ENCODE data around the gene GTPBP2.
"Not testable (repeated sequence)": the region's sequence is repeated elsewhere in the genome, so short reads cannot be mapped to it uniquely, and the experiment has no call there.

GTPBP2 gene, protein sequence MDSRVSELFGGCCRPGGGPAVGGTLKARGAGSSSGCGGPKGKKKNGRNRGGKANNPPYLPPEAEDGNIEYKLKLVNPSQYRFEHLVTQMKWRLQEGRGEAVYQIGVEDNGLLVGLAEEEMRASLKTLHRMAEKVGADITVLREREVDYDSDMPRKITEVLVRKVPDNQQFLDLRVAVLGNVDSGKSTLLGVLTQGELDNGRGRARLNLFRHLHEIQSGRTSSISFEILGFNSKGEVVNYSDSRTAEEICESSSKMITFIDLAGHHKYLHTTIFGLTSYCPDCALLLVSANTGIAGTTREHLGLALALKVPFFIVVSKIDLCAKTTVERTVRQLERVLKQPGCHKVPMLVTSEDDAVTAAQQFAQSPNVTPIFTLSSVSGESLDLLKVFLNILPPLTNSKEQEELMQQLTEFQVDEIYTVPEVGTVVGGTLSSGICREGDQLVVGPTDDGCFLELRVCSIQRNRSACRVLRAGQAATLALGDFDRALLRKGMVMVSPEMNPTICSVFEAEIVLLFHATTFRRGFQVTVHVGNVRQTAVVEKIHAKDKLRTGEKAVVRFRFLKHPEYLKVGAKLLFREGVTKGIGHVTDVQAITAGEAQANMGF

DNA sequence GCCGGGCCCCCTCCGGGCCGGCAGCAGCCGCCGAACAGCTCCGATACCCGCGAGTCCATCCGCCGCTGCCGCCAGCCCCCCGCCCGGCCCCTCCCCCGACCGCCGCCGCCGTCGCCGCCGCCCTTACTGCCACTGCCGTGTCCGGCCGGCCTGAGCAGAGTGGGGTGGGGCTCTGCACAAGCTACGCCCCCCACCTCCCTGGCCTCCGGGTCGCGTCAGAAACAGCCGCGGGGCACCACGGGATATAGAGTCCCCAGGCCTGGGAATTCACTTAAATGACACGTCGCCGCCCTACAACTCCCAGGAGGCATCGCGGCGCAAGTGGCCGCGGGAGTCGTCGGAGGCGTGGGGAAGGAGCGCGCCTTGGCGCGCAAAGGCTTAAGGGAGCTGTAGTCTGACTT is at the start of gene GTPBP2:
GTPBP2 (minus strand) TSS at position 161 of the 401 bp plus-strand sequence; CDS start at position 59, 102 bp downstream.
- DNase-seq, result peak; percentile 94

DNA sequence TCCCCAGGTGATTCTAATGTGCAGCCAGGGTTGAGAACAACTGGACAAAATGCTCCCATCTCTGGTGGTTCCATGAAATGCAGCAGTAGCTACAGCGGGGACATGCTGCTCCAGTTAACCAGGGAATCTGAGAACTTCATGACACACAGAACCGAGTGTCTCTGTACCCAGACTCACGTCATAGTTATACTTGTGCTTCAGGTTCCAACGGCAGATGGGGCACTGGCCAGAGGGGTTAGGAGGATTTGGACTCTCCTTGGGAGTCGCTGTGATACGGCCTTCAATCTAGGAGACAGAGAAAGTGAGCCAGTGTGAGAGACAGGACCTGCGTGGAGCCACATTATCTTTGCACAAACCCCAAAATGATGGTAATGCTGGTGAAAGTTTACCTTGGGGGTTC is 49.3 kb upstream of the GTPBP2 start:
- DNase-seq, result no peak

DNA sequence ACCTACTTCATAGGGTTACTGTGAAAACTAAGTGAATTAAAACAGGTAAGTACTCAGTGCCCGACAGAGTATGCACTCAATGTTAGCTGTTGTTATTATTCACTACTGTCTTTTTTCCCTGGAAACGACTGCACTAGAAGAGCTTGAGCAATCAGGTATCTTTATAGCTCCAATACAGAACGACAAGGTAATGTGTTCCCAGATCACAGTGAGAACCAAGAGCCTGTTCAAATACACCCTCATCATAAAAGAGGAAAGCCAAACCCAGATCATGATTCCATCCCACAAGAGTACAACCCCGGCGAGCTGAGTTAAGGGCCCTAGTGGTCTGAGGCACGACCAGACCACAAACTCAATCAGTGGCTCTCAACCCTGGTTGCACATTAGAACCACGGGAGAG is 48.7 kb upstream of the GTPBP2 start:
- no peak for DNase-seq

DNA sequence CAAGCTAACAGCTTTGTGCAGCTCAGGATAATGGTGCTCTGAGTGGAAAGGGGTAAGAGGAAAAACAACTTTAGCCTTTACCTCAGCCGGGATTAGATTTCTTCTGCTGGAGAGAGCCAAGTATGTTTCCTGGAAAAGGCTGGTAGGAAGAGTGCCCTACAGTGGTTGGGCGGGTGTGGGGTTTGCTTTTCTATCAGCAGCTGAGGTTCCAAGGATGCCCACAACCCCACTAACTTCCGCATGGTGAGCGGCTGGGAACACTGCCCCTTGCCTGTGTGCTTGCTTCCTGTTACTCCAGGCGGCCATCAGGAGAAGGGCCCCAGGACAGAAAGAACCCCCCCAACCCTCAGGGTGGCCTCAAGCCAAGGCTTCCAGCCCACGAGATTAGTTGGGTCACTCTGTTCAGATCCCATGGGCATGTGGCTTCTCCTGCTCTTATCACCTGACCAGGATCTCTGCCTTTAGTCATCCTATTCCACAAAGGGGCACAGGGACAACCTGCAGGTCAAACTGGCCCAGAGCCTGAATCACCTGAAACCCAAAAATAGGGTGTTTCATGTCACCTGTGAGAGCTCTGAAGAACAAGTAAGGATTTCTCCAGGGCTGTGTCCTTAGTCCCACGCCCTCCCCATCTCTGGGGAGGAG is 48.0 kb upstream of the GTPBP2 start:
- no peak for DNase-seq

DNA sequence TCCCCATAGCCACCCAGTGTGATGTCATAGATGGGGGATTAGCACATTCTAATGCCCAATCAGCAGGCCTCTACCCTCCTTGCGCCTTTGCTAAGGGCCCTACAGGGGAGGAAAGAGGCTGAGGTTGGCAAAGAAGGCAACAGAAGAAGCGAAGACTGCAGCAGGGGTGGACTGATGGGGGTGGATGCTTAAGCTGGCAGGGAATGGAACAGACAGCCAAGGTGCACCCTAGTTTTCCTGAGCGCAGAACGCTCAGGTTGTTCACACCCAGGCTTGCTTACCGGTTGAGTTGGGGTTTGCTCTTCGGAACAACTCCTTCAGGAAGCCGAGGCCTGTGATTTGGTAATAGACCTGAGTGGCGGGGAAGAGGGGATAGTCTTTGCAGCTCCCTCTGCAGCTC is 45.9 kb upstream of the GTPBP2 start:
- no peak for DNase-seq

DNA sequence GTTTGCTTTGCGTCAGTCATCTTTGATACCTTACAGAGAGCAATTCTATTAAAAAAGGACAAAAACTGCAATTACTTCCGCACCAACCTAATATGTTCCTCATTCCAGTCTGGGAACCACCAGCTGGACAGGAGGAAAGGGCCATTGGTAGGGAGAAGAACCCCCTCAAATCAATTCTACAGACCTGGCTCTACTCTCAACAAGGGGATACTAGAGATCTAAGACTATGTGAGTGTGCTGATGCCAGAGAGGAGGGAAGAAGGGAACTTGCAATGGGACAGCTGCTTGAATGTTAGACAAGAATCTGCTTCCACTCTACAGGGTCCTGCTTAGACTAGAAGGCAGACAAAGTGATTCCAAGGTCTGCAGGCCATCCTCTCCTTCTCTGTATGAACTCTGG is 45.2 kb upstream of the GTPBP2 start:
- DNase-seq, result no peak

DNA sequence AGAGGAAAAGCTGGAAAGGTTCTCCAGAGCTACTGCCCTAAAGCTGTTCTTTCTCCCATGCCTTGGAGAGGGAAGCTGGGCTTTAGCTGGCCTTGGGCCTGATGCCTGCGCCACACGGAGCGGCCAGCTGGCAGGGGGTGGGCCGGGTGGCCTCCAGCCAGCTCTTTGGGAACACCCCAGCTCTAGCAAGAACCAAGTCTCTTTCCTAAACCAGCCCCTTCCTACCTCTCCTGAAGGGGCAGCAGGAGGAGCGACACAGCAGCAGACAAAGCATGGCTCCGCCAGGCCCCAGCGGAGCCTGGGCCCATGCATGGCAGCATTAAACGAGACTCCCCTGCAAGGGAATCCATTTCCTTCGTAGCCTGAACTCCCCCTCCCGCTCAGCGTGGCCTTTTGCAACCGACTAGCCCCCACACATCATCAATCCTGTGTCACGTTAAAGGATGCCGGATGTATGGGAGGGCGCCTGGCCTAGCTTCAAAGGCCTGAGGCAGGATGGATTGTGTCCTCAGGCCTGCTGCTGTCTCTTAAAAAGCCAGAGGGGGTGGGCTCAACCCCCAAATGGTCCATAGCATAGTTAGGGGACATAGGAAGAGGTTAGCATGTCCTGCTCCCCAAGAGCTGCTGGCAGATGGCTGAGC is 44.5 kb upstream of the GTPBP2 start:
- peak; percentile 17 for DNase-seq

DNA sequence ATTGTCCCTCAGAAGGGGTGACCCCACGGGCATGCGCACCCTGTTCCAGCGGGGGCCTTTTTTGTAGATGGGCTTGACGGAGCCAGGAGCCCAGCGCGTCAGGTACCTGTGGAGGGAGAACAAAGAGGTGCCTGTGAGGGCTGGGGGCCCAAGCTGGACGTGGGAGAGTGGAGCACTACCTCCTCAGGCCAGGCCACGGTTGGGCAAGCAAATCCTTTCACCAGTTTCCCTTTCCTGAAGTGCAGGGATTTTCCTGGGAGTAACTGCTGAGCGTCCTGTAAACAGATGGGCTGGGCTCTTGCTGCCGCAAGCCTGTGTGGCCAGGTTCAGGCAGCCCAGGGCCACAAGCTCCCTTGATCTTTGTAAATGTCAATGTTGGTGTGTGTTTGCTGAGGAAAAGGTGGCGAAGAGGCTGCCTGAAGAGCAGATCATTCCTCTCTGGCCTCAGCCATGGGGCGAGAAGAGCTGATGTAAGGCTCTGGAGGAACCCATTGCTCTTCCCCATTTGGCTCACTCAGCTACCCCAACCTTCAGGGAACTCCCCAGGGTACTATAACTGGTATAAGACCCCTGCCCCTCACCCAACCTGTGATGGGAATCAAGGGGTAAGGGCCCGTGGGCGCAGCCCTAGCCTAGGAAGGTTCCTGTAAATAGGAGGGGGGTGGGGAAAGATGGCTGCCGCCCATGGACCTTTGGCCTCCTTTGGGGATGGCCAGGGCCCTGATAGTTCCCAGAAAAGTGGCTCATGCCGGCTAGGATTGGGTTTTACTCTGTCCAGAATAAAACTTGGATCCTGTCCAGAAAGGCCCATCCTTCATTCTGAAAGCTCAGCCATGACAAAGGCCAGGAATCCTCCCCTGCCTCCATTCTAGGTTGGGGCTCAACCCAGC is 43.0 kb upstream of the GTPBP2 start:
- no peak for DNase-seq

DNA sequence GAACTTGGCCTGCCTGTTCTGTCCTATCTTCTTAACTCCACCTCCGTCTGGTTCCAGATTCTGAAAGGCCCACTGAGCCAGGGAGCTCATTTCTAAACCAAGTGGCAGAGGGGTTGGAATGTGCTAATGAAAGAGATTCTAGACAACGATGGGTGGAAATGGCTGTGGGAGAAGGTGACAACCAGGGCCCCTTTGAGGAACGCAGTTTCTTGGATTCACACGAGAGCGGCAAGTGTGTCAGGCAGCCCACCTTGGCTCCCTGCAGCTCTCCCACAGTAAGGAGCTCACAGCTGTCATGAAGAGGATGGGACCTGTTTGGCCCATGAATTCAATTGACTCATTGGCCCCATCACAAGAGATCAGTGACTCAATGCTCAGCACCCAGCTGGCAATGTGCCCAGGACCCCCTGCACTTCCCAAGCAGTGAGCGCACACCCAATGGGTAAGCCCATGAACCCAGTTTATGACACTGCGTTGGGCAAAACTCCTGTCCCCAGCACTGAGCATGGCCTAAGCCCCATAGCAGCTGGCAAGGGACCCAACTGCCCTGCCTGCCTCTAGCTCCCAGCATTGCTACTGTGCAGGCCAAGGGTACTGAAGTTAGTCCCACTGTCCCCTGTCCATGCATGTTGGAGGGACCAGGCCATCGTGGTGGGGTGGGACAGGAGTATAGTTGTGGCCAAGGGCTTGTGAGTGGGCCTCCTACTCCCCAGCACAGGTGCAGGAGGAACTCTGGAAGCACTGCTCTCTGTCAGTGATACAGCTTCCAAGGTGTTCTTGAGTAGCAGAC is 42.1 kb upstream of the GTPBP2 start:
- DNase-seq, result no peak

DNA sequence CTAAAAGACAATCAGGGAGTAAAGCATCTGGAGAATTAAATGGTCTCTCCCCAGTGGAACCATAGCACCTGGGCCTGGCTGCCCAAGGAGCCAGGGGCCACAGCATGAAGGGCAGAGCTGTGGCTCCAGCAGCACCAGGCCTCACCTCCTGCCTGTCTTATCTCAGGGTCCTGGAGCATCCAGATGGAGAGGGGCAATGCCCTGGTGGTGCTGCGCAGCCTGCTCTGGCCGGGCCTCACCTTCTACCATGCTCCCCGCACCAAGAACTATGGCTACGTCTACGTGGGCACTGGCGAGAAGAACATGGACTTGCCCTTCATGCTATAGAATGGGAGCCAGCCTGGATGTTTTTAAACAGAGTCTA is 41.5 kb upstream of the GTPBP2 start:
- DNase-seq, result no peak

DNA sequence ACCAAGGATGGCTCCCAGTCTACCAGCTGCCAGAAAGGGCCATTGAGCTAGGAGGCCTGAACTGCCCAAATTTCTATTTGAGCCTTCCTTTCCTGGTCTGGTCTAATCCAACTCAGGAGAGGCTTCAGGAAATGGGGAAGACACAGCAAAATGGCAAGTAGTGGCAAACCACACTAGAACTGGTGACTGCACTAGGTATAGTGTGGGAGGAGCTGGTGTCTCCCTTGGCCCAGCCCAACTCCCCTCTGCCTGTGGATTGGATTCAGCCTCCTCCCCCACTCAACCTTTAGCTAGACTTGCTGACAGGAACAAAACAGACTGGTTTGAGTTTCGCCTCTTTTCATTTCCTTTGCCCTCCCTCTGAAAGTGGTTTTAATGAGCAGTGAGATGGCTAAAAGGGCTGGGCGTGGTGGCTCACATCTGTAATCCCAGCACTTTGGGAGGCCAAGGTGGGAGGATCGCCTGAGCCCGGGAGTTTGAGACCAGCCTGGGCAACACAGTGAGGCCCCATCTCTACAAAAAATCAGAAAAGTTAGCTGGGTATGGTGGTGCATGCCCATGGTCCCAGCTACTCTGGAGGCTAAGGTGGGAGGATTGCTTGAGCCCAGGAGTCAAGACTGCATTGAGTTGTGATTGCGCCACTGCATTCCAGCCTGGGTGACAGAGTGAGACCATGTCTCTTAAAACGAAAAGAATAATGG is 41.0 kb upstream of the GTPBP2 start:
- DNase-seq, result no peak

DNA sequence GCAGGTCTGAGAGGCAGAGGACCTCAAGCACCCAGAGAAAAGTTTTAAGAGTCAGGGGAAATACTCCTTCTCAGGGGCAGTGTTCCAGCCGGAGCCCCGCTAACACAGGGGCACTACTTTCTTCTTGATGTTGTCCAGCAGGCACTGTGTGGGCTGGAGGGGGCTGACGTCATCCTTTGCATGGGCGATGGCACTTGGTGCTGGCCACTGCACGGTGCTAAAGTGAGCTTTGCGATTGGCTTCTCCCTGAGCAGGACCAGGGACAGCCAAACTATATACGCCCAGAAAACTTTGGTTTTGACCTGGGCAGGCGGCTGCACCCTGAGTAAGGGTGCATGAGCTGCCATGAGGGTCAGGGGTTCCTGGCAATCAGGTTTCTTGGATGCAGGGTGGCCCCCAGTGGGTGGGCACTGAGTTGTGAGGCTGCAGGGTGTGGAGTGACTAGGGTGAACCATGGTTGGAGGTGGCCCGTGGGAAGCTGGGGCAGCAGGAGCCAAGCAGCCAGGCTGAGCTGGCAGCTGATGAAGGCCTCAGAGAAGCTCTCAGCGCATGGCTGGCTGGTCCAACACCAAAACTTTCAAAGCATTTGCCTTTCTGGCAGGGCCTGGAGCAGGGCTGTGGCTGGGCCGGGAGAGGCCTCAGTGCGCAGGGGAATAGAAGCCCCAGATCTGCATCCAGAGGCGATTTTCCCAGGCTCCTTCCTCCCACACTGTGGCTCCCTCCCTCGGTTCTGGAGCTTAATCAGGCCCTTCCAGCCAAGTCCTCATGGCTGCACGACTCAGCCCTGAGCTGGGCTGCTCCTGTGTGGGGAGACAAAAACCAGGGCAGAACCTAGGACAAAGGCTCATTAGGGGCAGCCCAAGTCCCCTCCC is 40.2 kb upstream of the GTPBP2 start:
- DNase-seq, result no peak

DNA sequence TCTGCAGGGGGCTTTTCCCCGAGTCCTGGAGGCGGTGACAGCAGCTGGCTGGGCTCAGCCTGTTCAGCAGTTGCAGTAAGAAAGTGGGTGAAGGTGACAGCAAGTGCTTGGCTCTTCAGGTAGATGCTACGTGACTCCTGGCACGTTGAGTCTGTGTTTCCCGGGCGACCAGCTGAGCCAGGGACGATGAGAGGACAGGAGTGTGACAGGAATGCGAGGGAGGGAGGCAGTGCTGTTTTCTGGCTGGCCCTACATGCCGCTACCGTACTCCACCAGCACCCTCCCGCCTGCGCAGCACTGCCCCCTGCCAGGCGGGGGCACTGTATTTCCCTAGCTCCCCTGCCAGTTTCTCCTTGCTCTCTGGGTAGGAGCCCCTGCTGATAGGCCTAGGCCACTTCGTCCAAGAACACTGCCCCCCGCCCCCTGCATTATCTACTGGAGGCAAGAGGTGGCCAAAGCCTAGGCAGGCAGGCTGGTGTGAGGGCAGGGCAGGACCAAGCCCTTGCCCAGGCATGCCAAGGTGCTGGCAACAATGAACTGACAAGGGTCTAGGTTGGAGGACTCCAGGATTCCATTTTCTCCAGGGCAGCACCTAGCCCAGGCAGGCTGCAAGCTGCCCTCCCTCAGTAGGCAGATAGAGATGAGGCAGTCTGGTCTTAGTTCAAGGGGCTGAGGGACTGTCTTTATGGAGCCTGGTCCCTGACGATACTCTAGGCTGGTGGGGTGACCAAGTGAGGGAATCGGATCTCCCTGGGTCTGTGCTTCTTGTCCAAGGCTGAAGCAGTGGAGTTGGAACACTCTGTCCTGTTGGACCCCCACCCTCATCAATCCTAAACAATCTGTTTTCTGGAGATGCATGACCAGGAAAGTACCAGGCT is 39.3 kb upstream of the GTPBP2 start:
- DNase-seq, result peak; percentile 29

DNA sequence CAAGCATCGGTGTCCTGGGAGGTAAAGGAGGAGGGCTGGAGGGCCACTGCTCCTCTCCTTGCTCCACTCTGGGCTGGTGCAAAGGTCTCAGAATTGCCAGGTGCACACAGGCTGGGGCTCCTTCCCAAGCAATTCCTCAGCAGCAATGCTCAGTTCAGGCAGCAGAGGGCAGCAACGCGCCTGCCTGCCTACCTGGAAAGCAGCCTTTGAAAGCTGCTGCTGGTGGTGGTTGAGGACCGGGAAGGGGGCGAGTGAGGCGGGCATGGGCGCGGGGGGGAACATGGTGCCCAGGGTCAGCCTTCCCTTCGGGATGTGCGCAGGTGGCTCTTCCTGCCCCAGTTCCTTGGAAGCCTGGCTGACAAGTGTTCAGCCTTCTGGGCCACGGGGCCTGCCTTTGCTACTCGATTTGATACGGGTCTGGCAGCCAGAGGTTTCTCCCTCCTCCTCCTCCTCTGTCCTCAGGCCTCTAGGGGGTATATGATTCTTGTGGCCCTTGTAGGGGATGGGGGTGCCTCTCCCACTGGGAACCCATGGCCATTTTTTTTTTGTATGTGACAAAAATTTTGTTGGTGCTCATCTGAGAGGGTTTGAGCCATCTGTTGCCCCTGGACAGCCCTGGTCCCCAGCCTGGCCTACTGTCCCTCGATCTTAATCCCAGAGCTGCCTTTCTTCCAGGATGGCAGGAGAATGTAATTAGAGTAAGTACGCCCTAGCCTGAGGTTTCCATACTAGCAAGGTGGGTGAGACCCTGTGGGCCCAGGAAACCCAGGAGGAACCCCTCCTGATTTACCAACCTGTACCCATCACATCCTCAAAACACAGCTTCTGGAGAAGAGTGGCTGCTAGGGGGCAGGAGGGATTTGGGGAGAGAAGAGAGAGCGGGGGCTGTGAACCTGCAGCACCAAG is 38.4 kb upstream of the GTPBP2 start:
- peak; percentile 39 for DNase-seq

DNA sequence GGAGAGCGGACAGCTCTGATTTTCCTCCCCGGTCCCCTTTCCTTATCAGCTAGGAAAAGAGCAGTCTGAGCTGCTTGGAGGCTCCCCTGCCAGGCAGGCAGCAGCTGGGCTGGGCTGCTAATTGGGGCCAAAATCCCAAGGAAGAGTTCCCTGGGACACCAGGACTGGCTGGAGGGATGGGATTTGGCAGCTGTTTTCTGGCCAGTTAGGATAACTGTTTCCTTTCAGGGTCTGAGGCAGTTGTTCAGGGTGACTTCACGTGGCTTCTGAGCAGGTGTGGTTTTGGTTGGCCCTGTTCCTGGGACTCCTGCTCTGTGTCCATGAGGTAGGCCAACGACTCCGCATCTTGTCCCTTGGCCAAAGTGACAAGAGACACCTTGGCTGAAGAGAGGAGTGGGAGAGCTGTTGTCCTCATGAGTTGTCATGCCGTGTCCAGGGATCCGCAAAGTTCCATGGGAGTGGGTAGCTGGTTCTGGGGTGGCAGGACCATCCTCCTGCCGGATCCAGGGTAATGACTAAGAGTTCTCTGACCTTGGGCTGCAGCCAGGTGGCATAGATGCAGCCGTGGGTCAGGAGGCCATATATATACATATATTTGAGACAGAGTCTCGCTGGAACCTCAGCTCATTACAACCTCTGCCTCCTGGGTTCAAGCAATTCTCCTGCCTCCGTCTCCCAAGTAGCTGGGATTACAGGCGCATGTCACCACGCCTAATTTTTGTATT is 37.3 kb upstream of the GTPBP2 start:
- no peak for DNase-seq

DNA sequence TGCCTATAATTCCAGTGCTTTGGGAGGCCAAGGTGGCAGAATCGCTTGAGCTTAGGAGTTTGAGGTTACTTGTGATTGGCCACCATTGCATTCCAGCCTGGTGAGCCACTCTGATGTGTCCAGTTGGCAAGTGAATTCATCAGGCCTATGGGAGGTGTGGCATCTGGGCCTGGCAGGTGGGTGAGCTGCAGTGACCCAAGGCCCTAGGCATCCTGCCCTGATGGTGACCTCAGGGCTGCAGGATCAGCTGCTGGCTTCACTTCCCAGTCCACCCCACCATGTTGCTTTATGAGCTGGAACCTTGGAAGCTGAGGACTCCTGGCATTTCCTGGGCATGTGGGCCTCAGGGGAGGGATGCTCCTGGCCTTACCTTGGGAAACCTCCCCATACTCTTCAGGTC is 36.3 kb upstream of the GTPBP2 start:
- no peak for DNase-seq

DNA sequence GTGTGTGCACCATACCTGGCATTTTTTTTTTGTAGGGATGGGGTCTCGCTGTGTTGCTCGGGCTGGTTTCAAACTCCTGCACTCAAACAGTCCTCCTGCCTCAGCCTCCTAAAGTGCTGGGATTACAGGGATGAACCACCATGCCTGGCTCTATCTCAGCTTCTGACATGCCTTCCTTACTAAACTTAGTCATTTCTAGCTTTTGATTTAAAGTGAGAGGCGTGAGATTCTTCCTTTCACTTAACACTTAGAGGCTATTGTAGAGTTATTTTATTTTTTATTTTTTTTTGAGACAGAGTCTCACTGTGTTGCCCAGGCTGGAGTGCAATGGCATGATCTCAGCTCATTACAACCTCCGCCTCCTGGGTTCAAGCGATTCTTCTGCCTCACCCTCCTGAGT is 33.9 kb upstream of the GTPBP2 start:
- not testable (repeated sequence) for DNase-seq
